ENCODE data around the gene SERPINB8. TPM values are rescaled to one million over a fixed set of nuclear protein-coding genes. Genes with fewer than 3 reads are reported as not detected.

The SERPINB8 gene
- total RNA-seq, 1 donor from 2014 or later: 14.1 TPM

- H3K4me2 ChIP-seq (ENCODE audit: low read length): peak overlapping the region; percentile 75
- peaks cover 30% of the 10 kb centered on the region for H3K79me2 ChIP-seq (ENCODE audit: insufficient read depth, low read length)
- peaks cover 5% of the 10 kb centered on the region for H3K4me1 ChIP-seq (ENCODE audit: insufficient read depth, low read length)
- Mint-ChIP-seq H3K27ac (ENCODE audit: unreplicated experiment) (peak overlapping the region; percentile 74), H3K4me3 (ENCODE audit: unreplicated experiment) (peak overlapping the region; percentile 42), H3K27me3 (ENCODE audit: low read depth, unreplicated experiment) (no peaks in the 10 kb centered on the region), H3K9me3 (ENCODE audit: unreplicated experiment) (no peaks in the 10 kb centered on the region), H3K36me3 (ENCODE audit: low read depth, unreplicated experiment) (peaks cover 6% of the 10 kb centered on the region), H3K4me1 (ENCODE audit: low read depth, unreplicated experiment) (peaks cover 4% of the 10 kb centered on the region)
- no peaks in the 10 kb centered on the region for H3K27me3 ChIP-seq (ENCODE audit: insufficient read depth, low read length)
- peak overlapping the region; percentile 12 for H3K4me3 ChIP-seq (ENCODE audit: insufficient read depth, low read depth, low read length)
- peaks cover 21% of the 10 kb centered on the region for H3K36me3 ChIP-seq (ENCODE audit: insufficient read depth, low read length)
- TF ChIP-seq EZH2 (IDR thresholded peaks at IDR 0.05; ENCODE audit: insufficient read depth, low read length): no peak
- TF ChIP-seq CTCF (IDR thresholded peaks at IDR 0.05; ENCODE audit: insufficient read depth, low read depth, low read length): peak; percentile 94
- H2AFZ ChIP-seq (ENCODE audit: low read depth, low read length): peak overlapping the region; percentile 48
- H3K27ac ChIP-seq (ENCODE audit: low read depth, low read length): no peak overlapping the region
- H3K9ac ChIP-seq (ENCODE audit: low read length): peak overlapping the region; percentile 53
- peak; percentile 87 for FAIRE-seq
- peaks cover 6% of the 10 kb centered on the region for H4K20me1 ChIP-seq (ENCODE audit: insufficient read depth, low read length)
- no peaks in the 10 kb centered on the region for H3K9me3 ChIP-seq (ENCODE audit: insufficient read depth, low read depth, low read length)
- DNase-seq (ENCODE audit: low read depth): peak; percentile 53
Observed at GRCh38 chr18:63979409-63979920, 9.6 kb downstream of the SERPINB8 start.

- H3K4me3 ChIP-seq (ENCODE audit: insufficient read depth, low read depth, low read length): no peak overlapping the region
- no peaks in the 10 kb centered on the region for H3K9me3 ChIP-seq (ENCODE audit: insufficient read depth, low read depth, low read length)
- TF ChIP-seq CTCF (IDR thresholded peaks at IDR 0.05; ENCODE audit: insufficient read depth, low read depth, low read length) (no peak), EZH2 (IDR thresholded peaks at IDR 0.05; ENCODE audit: insufficient read depth, low read length) (no peak)
- Mint-ChIP-seq H3K36me3 (ENCODE audit: low read depth, unreplicated experiment) (peaks cover 6% of the 10 kb centered on the region), H3K4me3 (ENCODE audit: unreplicated experiment) (no peak overlapping the region), H3K9me3 (ENCODE audit: unreplicated experiment) (no peaks in the 10 kb centered on the region), H3K4me1 (ENCODE audit: low read depth, unreplicated experiment) (peaks cover 4% of the 10 kb centered on the region), H3K27ac (ENCODE audit: unreplicated experiment) (no peak overlapping the region), H3K27me3 (ENCODE audit: low read depth, unreplicated experiment) (no peaks in the 10 kb centered on the region)
- no peak for FAIRE-seq
- peaks cover 25% of the 10 kb centered on the region for H3K79me2 ChIP-seq (ENCODE audit: insufficient read depth, low read length)
- H3K4me1 ChIP-seq (ENCODE audit: insufficient read depth, low read length): peaks cover 5% of the 10 kb centered on the region
- H3K4me2 ChIP-seq (ENCODE audit: low read length): peak overlapping the region; percentile 75
- H3K9ac ChIP-seq (ENCODE audit: low read length): peak overlapping the region; percentile 53
- peaks cover 1% of the 10 kb centered on the region for H4K20me1 ChIP-seq (ENCODE audit: insufficient read depth, low read length)
- H3K27me3 ChIP-seq (ENCODE audit: insufficient read depth, low read length): no peaks in the 10 kb centered on the region
- H2AFZ ChIP-seq (ENCODE audit: low read depth, low read length): no peak overlapping the region
- H3K27ac ChIP-seq (ENCODE audit: low read depth, low read length): no peak overlapping the region
- peaks cover 26% of the 10 kb centered on the region for H3K36me3 ChIP-seq (ENCODE audit: insufficient read depth, low read length)
- no peak for DNase-seq (ENCODE audit: low read depth)
Observed at GRCh38 chr18:63980027-63980426, 10.1 kb downstream of the SERPINB8 start.

DNA sequence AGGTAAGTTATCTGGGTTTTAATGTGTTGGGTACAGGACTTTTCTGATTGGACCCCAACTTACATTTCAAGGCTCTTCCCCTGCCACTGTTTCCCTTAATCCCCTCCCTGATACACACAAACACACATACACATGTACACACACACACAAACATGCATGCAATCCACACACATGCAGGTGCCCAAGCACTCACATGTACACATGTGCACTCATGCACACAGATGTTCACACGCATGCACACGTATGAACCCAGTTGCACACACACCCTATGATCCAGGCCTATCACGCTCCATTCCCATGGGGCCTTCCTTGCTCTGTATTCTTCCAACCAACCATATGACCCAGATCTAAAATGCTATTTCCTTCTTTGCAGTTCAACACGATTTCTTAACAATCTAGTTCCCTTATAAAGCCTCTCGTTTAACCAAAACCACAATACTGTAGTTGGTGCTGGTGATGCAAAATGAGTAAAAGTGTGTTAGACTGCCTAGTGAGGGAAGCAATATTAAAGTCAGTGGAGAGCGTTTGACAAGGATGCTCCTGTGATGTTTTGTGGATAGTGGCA lies 11.1 kb downstream of the SERPINB8 start:
- Mint-ChIP-seq H3K27me3 (ENCODE audit: low read depth, unreplicated experiment) (no peaks in the 10 kb centered on the region), H3K4me1 (ENCODE audit: low read depth, unreplicated experiment) (peaks cover 4% of the 10 kb centered on the region), H3K36me3 (ENCODE audit: low read depth, unreplicated experiment) (peaks cover 6% of the 10 kb centered on the region), H3K9me3 (ENCODE audit: unreplicated experiment) (no peaks in the 10 kb centered on the region), H3K27ac (ENCODE audit: unreplicated experiment) (no peak overlapping the region), H3K4me3 (ENCODE audit: unreplicated experiment) (no peak overlapping the region)
- H3K79me2 ChIP-seq (ENCODE audit: insufficient read depth, low read length): peaks cover 25% of the 10 kb centered on the region
- H3K4me3 ChIP-seq (ENCODE audit: insufficient read depth, low read depth, low read length): no peak overlapping the region
- H3K36me3 ChIP-seq (ENCODE audit: insufficient read depth, low read length): peaks cover 33% of the 10 kb centered on the region
- no peak overlapping the region for H3K9ac ChIP-seq (ENCODE audit: low read length)
- DNase-seq (ENCODE audit: low read depth) (no peak), FAIRE-seq (no peak)
- no peaks in the 10 kb centered on the region for H3K27me3 ChIP-seq (ENCODE audit: insufficient read depth, low read length)
- H3K4me2 ChIP-seq (ENCODE audit: low read length): no peak overlapping the region
- H3K4me1 ChIP-seq (ENCODE audit: insufficient read depth, low read length): peaks cover 5% of the 10 kb centered on the region
- TF ChIP-seq CTCF (IDR thresholded peaks at IDR 0.05; ENCODE audit: insufficient read depth, low read depth, low read length) (no peak), EZH2 (IDR thresholded peaks at IDR 0.05; ENCODE audit: insufficient read depth, low read length) (no peak)
- H3K9me3 ChIP-seq (ENCODE audit: insufficient read depth, low read depth, low read length): no peaks in the 10 kb centered on the region
- H4K20me1 ChIP-seq (ENCODE audit: insufficient read depth, low read length): no peaks in the 10 kb centered on the region
- no peak overlapping the region for H3K27ac ChIP-seq (ENCODE audit: low read depth, low read length)
- H2AFZ ChIP-seq (ENCODE audit: low read depth, low read length): no peak overlapping the region
